H1 (cell line): ENCODE data around the gene GLUL. TPM values are rescaled to one million over a fixed set of nuclear protein-coding genes. Genes with fewer than 3 reads are reported as not detected.

ENCODE experiments used
- ATF2 ChIP-seq: IDR thresholded peaks from 2 replicates; pipeline ENCODE4 v1.6.1; 2012; ENCODE audit warnings: low read length, inconsistent platforms
- BCL11A ChIP-seq, 2 experiments: IDR thresholded peaks; one replicate each; pipeline ENCODE4 v1.6.1; 2011; ENCODE audit warnings: low read depth in 2 of 2, low read length in 2 of 2, mild to moderate bottlenecking in 2 of 2
- CBX5 ChIP-seq: fragments of 300-800, 300-1000 bp; sonication (generic); IDR thresholded peaks from 2 replicates; pipeline ENCODE4 v1.7.1; 2016; ENCODE audit warnings: antibody characterized with exemption, low read length, low read depth
- CHD7 ChIP-seq: fragments of 300-600 bp; sonication (generic); IDR thresholded peaks from 2 replicates; pipeline ENCODE4 v1.7.1; 2012; ENCODE audit warnings: low read length, moderate library complexity, mild to moderate bottlenecking, inconsistent platforms; ENCODE audit not compliant: insufficient replicate concordance
- SIN3A ChIP-seq, 2 experiments: IDR thresholded peaks in 1 of 2; conservative IDR thresholded peaks in 1 of 2; 2 replicates each; pipeline ENCODE4 v1.6.1; 2011 to 2012; ENCODE audit warnings: low read length in 2 of 2, improper control_type of control experiment in 1 of 2, low read depth in 1 of 2, mild to moderate bottlenecking in 1 of 2
- SP1 ChIP-seq: IDR thresholded peaks from 2 replicates; pipeline ENCODE4 v1.6.1; 2011; ENCODE audit warnings: low read depth, low read length
- polyA plus RNA-seq, 7 experiments: library from polyadenylated mRNA; depleted of rRNA in 3 of 7; stranded (reverse) in 5 of 7; unstranded in 2 of 7; fragments of >200 nt in 5 of 7; fragments of 200-250 nt in 2 of 7; gene quantifications; 1 replicate in 5 of 7; 2 replicates in 1 of 7; 4 replicates in 1 of 7; pipeline versions ENCODE4 v1.2.1 to v1.2.3, GENCODE V29; 2011 to 2013; ENCODE audit warnings: missing spikeins in 2 of 7, mixed read lengths in 2 of 7
- total RNA-seq: library from RNA; stranded (reverse); fragmentation: NEBNext Ultra II Directional; extraction: Animal tissue kit (Norgen Biotek cat#: 25700); gene quantifications from 2 replicates; pipeline ENCODE4 v1.2.1, GENCODE V29; 2021

The GLUL gene
- total and polyA plus RNA-seq, 2 of the 8 experiments (the other 6 are each of a cell fraction or from before 2014, with no cell fraction given): 261 to 453 TPM

- TF ChIP-seq CHD7: no peak
- TF ChIP-seq BCL11A (IDR thresholded peaks at IDR 0.05; ENCODE audit: low read depth in 2 of 2, low read length in 2 of 2): no peak
- TF ChIP-seq CBX5: no peak
- TF ChIP-seq ATF2: no peak
- no peak for TF ChIP-seq SIN3A (conservative IDR thresholded peaks at IDR 0.05 in 1 of 2, IDR thresholded peaks at IDR 0.05 in 1 of 2; ENCODE audit: low read depth in 1 of 2, low read length in 2 of 2)
- peak; percentile 30; the same call in 1 of the 2 replicates for TF ChIP-seq SP1
Measured at GRCh38 chr1:182357171-182357570, 34.4 kb downstream of the GLUL start (continued).
